ENCODE results near the gene ZNF138.

Gene ZNF138

DNA sequence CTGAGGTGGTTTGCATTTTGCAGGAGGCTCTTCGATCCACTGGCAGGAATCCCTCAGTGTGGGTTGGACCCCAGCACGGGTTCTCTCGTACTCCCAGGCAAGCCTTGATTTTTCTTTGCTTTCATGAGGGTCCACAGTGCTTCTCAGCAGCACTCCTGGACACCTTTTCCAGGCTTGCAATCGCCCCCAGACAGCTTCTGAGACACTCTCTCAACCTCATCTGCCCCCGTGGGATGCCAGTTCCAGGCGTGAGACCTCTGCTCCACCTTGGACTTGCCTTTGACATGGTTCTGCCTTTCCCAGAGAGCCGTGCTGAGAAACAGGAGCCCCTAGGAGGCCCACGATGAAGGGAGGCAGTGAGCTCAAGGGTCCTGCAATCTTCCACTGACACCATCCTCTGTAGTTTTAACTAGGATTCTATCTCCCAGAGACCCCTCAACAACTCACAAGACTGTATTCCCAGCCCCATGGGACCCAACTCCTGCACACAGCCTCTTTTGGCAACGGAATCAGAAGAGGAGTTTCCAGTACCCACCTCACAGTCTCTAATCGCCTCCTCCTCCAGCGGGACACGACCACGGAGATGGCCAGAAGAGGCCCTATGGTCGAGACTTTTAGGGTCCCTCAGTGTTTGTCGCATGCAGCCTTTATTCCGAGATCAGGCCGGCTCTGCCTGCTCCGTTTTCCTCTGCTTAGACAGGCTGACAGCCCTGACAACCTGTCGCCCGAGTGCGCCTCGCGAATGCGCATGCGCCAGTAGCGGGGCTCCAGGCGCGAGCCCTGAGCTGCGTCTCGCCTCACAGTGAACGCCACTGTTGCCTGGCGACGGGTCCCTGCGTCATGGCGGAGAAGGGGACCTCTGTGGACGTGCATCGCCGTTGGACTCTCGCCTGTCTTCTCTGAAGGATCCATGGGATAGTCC lies 82.8 kb downstream of the ZNF138 start:
- peak; percentile 84 for DNase-seq

DNA sequence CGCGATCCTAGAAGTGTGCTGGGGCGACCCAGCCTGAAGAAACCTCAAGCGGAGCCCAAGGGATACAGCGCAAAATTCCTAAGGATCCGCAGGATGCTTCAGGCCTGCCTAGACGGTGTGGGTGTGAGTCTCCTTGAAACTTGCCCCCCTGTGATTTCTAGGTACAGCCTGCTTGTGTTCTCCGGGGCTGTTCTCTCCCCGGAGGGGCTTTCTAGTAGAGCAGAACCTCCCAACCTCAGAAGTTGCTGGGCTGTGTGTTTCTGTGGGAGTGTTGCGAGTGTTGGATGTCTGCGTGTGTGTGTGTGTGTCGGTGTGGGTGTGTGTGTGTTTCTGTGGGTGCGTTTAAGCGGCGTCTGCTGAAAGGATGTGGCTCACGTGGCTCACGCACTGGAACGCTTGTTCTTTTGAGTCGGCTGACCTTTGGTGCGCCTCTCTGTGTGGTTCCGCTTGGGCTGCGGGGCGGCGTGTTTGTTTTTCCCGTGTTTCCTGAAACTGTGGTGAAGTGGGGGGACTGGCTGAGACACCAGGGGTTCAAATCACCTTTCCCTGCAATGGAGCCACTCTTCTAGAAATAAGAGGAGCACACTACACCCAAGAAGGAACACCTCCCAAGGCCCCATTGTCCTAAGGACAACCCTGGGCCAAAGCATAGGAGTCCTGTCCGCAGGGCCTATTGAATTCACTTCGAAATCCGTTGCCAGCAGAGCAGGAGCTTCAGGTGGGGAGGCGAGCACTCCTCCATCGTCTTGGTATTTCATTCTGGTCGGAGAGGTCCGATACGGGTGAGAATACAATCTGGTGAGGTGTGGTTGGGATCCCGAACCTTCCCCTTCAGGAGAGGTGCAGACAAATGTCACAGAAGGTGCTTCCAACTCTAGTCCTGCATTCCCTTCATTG lies 83.7 kb downstream of the ZNF138 start:
- no peak for DNase-seq

DNA sequence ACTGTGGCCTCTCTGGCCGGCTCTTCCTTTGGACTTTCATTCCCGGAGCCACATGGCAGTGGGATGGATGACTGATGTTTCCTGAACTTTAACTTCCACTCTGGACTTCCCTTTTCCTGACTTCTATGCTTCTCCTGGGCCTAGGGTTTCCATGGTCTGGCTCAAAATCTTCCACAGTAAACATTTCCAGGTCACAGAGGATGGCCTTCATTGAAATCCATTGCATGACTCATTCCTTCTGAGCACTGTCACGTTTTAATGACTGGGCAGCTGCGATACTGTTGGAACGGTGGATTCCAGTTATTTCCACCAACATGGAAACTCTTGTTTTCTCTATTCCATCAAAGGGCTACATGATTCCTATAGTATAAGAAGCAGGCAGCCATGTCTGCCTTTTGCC lies 84.5 kb downstream of the ZNF138 start:
- no peak for DNase-seq

DNA sequence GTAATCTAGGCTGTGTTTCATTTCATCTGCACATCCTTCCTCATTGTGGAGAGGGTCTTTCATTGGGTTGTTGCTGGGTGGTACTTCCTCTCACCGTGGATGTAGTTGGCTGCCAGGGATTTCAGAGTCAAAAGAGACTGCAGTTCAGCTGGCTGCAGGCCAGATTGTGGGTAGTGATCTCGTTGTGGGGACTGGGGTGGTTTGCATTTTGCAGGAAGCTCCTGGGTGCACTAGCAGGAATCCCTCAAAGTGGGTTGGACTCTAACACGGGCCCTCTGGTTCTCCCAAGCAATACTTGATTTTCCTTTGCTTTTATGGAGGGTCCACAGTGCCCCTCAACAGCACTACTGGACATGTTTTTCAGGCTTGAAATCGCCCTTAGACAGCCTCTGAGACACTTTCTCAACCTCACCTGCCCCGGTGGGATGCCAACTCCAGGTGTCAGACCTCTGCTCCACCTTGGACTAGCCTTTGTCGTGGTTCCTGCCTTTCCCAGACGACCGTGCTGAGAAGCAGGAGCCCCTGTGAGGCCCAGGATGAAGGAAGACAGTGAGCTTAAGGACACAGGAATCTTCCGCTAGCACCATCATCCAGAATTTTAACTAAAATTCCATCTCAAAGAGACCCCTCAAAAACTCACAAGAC lies 85.0 kb downstream of the ZNF138 start:
- no peak for DNase-seq

DNA sequence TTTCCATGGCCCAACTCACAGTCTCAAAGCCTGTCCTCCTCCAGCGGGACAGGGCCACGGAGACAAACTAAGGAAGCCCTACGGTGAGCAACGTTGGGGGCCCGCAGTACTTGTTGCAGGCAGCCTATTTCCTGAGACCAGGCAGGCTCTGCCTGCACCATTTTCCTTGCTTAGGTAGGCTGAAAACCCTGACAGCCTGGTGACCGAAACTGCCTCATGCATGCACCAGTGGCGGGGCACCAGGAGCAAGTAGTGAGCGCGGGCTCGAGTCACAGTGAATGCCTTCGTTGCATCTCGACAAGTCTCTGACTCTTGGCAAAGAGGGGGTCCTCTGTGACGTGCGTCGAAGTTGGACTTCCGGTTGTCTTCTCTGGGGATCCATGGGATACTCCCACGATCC lies 85.6 kb downstream of the ZNF138 start:
- DNase-seq, result no peak

DNA sequence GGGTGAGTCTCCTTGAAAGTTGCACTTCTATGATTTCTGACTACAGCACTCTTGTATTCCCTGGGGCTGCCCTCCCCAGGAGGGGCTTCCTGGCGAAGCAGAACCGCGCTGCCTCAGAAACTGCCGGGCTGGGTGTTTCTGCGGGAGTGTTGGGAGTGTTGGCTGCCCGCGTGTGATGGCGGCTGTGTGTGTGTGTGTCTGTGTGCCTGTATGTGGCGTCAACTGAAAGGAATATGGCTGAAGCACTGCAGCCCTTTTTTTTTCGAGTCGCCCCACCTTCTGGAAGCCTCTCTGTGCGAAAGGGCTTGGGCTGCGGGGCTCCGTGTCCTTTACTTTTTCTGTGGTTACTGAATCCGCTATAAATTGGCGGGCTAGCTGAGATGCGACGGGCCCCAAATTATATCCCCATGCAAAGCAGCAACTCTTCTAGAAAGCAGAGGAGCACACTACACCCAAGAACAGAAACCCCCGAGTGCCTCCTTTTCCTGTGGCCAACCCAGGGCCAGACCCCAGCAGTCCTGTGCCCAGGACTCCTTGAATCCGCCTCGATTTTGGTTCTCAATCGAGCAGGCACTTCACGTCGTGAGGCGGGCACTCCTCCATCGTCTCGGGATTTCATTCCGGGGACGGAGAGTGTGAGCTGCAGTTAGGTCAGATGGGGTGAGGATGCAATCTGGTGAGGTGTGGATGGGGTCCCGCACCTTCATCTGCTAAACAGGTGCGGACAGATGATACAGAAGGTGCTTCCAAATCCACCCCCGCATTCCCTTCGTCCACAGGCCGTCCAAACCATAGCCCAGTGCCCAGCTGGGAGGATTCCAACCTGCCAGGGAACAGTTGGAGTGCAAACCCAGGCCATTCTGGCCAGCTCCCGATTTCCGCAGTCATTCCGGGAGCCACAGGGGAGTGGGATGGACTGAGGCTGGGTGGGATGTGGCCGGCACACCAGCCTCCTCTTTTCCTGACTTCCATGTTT lies 86.4 kb downstream of the ZNF138 start:
- DNase-seq, result no peak

DNA sequence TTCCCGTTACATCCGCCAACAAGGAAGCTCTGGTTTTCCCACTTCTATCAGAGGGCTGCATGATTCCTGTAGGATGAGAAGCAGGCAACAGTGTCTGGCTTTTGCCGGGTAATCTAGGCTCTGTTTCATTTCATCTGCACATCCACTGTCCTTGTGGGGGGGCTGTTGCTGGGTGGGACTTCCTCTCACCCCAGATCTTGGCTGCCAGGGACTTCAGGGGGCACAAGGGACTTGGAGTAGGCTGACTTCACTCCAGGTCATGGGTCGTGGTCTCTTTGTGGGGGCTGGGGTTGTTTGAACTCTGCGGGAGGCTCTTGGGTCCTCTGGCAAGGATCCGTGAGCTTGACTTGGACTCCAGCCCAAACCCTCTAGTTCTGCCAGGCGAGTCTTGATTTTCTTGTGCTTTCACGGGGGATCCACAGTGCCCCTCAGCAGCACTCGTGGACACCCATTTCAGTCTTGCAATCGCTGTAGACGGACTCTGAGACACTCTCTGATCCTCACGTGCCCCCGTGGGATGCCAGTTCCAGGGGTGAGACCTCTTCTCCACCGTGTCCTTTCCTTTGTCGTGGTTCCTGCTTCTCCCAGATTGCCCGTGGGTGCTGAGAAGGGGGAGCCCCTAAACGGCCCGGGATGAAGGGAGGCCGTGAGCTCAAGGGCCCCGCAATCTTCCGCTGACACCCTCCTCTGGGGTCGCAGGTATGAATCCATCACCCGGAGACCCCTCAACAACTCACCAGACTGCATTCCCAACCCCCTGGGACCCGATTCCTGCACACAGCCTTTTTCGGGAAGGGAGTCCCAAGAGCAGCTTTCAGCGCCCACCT lies 87.4 kb downstream of the ZNF138 start:
- no peak for DNase-seq

DNA sequence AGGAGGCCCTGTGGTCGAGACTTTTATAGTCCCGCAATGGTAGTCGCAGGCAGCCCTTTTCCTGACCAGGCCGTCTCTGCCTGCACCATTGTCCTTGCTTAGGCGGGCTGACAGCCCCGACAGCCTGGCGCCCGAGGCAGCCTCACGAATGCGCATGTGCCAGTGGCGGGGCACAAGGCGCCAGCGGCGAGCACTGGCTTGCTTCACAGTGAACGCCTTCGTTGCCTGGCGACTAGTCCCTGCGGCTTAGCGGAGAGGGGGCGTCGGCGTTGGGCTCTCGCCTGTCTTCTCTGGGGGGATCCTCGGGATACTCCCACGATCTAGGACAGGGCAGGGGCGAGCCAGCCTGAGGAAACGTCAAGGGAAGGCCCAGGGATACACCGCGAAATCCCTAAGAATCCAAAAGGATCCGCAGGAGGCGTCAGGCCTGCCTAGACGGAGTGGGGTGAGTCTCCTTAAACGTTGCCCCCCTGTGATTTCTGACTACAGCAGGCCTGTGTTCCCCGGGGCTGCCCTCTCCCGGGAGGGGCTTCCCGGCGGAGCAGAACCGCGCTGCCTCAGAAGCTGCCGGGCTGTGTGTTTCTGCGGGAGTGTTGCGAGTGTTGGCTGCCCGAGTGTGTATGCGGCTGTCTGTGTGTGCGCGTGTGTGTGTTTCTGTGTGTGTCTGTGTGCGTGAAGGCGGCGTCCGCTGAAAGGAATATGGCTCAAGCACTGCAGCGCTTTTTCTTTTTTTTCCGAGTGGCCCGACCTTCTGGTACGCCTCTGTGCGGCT lies 88.3 kb downstream of the ZNF138 start:
- peak; percentile 58 for DNase-seq
